EL (cell line): ENCODE results near the gene NCAN.

Experiments used
- DNase-seq: peaks from one replicate; pipeline ENCODE4 v3.0.0-alpha.2; 2016

The NCAN gene

DNA sequence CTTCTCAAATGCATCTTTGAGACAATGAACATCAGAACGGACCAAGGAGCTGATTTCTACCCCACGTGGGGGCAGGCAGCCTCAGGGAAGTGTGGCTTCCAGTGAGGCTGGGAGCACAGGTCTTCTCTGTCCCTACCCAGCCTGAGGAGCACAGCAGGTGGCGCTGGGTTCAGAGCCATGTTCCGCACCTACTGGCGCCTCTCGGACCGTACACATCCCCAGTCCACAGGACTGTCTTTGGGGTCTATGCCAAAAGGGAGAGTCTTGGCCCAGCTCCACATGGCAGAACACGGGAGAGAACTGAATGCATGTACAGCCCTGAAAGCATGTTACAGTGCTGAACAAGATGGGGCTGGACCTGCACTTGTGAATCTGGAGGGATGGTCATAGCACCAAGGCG is 86.0 kb downstream of the NCAN start:
- DNase-seq, result no peak

DNA sequence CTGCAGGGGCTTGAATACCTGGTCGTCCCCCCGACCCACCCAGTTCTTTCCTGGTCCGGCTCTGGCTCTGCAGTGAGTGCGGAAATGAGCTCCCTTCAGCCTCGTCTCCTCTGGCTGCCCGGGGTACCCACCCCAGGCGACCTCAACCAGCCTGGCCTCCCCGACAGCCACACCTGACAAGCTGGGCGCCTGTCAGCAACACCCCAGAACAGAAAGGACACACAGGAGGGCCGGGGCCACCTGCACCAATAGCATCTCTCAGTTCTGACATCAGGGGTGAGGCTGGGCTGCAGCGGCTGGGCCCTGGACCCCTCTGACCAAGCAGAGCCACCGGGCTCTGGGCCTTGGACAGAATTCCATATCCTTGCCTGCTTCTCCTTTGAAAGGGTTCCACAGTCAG is 88.9 kb downstream of the NCAN start:
- DNase-seq, result no peak
